BE2C (cell line): ENCODE data around the gene APOB.

Experiments
- DNase-seq: peaks from one replicate; pipeline ENCODE4 v3.0.0-alpha.2; 2020
- H3K27me3 ChIP-seq: fragments of 250-450 bp; sonication (Bioruptor Pico); 2 replicates; pipeline ENCODE4 v1.5.1; 2020; ENCODE audit warnings: mild to moderate bottlenecking
- H3K36me3 ChIP-seq: fragments of 250-450 bp; sonication (Bioruptor Pico); 2 replicates; pipeline ENCODE4 v1.5.1; 2020; ENCODE audit warnings: mild to moderate bottlenecking
- H3K4me1 ChIP-seq: fragments of 250-450 bp; sonication (Bioruptor Pico); 2 replicates; pipeline ENCODE4 v1.5.1; 2020
- H3K4me3 ChIP-seq: 2 replicates; pipeline ENCODE4 v1.5.1; 2011; ENCODE audit warnings: low read depth, low read length
- H3K9me3 ChIP-seq: fragments of 250-450 bp; sonication (Bioruptor Pico); 2 replicates; pipeline ENCODE4 v1.5.1; 2020
- TF ChIP-seq, protein P1 (sequence below): IDR thresholded peaks from 2 replicates; pipeline ENCODE4 v1.5.1; 2012; ENCODE audit warnings: mild to moderate bottlenecking, low read depth, low read length

The APOB gene

GRCh38 chr2:21038403-21039073 is 5.3 kb downstream of the APOB start:
- no peaks in the 10 kb centered on the region for H3K27me3 ChIP-seq
- H3K4me1 ChIP-seq = peaks cover 4% of the 10 kb centered on the region; the same call in 1 of the 2 replicates
- no peaks in the 10 kb centered on the region for H3K9me3 ChIP-seq
- no peaks in the 10 kb centered on the region for H3K36me3 ChIP-seq
- no peak for DNase-seq
- H3K4me3 ChIP-seq = no peak overlapping the region
- TF ChIP-seq, protein P1, sequence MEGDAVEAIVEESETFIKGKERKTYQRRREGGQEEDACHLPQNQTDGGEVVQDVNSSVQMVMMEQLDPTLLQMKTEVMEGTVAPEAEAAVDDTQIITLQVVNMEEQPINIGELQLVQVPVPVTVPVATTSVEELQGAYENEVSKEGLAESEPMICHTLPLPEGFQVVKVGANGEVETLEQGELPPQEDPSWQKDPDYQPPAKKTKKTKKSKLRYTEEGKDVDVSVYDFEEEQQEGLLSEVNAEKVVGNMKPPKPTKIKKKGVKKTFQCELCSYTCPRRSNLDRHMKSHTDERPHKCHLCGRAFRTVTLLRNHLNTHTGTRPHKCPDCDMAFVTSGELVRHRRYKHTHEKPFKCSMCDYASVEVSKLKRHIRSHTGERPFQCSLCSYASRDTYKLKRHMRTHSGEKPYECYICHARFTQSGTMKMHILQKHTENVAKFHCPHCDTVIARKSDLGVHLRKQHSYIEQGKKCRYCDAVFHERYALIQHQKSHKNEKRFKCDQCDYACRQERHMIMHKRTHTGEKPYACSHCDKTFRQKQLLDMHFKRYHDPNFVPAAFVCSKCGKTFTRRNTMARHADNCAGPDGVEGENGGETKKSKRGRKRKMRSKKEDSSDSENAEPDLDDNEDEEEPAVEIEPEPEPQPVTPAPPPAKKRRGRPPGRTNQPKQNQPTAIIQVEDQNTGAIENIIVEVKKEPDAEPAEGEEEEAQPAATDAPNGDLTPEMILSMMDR = no peak

DNA sequence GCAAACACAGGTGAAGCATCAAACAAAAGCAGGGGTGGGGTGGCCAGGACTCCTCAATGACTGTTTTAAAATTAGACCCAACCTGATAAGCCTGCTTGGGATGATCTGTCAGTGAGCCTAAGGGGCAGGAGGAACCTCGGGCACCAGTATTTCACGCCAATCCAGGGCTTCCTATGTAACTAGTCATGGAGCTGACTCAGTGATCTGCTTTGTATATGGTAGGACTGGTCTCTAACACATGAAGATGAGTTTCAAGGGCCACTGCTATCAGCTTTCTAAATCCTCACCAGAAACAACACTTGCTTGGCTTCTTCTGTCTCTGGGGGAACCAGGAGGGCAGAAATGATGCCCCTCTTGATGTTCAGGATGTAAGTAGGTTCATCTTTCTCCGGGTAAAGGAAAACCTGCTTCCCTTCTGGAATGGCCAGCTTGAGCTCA is 6.2 kb downstream of the APOB start:
- H3K4me3 ChIP-seq = no peak overlapping the region
- H3K27me3 ChIP-seq = no peaks in the 10 kb centered on the region
- no peaks in the 10 kb centered on the region for H3K9me3 ChIP-seq
- no peaks in the 10 kb centered on the region; the same call in 1 of the 2 replicates for H3K4me1 ChIP-seq
- H3K36me3 ChIP-seq = no peaks in the 10 kb centered on the region
- DNase-seq = no peak
- TF ChIP-seq, protein P1 = no peak

GRCh38 chr2:21036708-21037670 is 6.9 kb downstream of the APOB start:
- Histone ChIP-seq H3K4me1 (no peaks in the 10 kb centered on the region), H3K4me3 (no peak overlapping the region)
- DNase-seq = no peak

DNA sequence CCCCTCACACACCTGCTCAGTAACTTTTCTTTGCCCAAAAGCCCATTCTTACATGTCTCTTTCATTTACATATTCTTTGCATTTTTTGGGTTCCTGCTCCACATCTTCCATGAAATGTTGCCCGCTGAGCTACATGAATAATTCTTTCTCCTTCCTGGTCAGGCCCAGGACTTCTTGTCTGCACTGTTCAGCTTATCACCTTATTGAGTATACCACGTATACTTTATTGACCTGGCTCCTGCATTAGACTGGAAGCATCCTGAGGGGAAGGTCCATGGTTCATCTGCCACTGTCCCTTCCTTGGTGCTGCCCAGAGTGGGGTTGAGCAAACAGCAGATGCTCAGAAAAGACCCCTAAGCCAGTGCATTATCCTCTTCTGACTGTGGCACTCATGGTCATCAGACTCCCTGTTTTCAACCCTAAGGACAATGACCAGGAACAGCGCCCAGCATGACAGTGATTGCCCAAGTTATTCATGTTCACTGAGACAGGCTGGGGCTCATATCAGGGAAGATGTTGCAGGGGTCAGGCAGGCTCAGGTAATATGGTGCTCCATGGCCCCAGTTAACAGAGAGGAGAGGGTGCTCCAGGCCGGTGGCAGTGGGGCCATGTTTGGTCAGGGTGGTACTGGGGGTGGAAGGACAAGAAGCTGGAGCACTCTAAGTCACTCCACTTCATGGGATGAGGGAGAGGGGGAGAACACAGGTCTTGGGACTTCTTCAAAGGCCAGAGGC is 7.7 kb downstream of the APOB start:
- no peak for DNase-seq
- no peaks in the 10 kb centered on the region for H3K9me3 ChIP-seq
- no peaks in the 10 kb centered on the region for H3K36me3 ChIP-seq
- H3K4me3 ChIP-seq = no peak overlapping the region
- TF ChIP-seq, protein P1 = no peak
- H3K4me1 ChIP-seq = no peaks in the 10 kb centered on the region
- H3K27me3 ChIP-seq = no peaks in the 10 kb centered on the region

More at GRCh38 chr2:21036708-21037670, 6.9 kb downstream of the APOB start:
- Histone ChIP-seq H3K36me3 (no peaks in the 10 kb centered on the region), H3K9me3 (no peaks in the 10 kb centered on the region), H3K27me3 (no peaks in the 10 kb centered on the region)
- TF ChIP-seq, protein P1 = no peak

GRCh38 chr2:21035282-21035973 is 8.4 kb downstream of the APOB start:
- no peaks in the 10 kb centered on the region for H3K4me1 ChIP-seq
- TF ChIP-seq, protein P1 = no peak

More at GRCh38 chr2:21035282-21035973, 8.4 kb downstream of the APOB start:
- Histone ChIP-seq H3K27me3 (no peaks in the 10 kb centered on the region), H3K36me3 (no peaks in the 10 kb centered on the region), H3K9me3 (no peaks in the 10 kb centered on the region), H3K4me3 (no peak overlapping the region)
- no peak for DNase-seq
